ENCODE results near the gene NCKAP5. TPM values are rescaled to one million over a fixed set of nuclear protein-coding genes. Genes with fewer than 3 reads are reported as not detected.

Gene NCKAP5
- total RNA-seq, 3 donors from 2014 or later (not counting 1 experiment from before 2014, with no cell fraction given) = 0.12 to 0.20 TPM; not detected in 1

DNA sequence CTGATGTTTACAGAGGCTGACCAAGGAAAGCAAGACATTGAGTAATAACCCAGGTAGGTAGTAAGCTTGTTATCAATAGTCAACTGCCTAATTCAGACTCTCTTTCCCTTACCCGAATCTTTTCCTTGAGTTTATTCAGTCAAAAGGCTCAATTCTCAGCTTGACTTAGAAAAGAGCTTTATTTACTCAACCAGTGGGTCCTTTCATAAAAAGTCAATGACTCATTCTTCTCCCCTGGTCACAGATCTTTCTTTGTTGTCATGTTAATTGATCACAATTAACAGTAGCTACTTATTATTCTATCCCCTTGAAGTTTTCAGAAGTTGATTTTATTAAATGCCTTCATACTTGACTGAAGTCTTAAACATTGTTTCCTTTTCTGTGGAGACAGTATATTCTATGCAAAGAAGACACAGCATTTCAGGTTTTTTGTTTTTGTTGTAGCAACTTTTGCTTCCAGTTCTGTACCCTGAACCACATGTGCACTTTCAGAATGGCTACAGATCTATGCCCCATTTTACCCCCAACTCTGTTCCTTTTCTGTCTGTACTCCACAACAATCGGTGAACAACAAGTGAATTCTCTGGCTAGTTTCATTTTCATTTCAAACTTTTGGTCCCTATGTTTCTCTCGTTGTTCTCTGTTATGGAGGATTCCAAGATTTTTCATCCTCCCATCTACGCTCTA, 428.3 kb downstream of the NCKAP5 start:
- no peak for ATAC-seq
- no peaks in the 10 kb centered on the region for H3K9me3 ChIP-seq (ENCODE audit: control insufficient read depth, insufficient read depth, low read length)
- Mint-ChIP-seq H3K27ac (no peak overlapping the region), H3K27me3 (ENCODE audit: low read depth in 2 of 2) (no peaks in the 10 kb centered on the region), H3K4me1 (no peaks in the 10 kb centered on the region), H3K36me3 (no peaks in the 10 kb centered on the region), H3K4me3 (no peak overlapping the region), H3K9me3 (peaks cover 0 to 11% of the 10 kb centered on the region in 2 donors)
- no peaks in the 10 kb centered on the region for H3K36me3 ChIP-seq (ENCODE audit: control insufficient read depth, insufficient read depth, low read length)
- DNase-seq = no peak
- no peaks in the 10 kb centered on the region for H3K27me3 ChIP-seq (ENCODE audit: control insufficient read depth, insufficient read depth, low read length)
- H3K4me3 ChIP-seq (ENCODE audit: low read length) = no peak overlapping the region
- WGBS (ENCODE audit: insufficient coverage) = 82% methylated on average over 4 of the region's 4 CpGs
- TF ChIP-seq, protein P1, sequence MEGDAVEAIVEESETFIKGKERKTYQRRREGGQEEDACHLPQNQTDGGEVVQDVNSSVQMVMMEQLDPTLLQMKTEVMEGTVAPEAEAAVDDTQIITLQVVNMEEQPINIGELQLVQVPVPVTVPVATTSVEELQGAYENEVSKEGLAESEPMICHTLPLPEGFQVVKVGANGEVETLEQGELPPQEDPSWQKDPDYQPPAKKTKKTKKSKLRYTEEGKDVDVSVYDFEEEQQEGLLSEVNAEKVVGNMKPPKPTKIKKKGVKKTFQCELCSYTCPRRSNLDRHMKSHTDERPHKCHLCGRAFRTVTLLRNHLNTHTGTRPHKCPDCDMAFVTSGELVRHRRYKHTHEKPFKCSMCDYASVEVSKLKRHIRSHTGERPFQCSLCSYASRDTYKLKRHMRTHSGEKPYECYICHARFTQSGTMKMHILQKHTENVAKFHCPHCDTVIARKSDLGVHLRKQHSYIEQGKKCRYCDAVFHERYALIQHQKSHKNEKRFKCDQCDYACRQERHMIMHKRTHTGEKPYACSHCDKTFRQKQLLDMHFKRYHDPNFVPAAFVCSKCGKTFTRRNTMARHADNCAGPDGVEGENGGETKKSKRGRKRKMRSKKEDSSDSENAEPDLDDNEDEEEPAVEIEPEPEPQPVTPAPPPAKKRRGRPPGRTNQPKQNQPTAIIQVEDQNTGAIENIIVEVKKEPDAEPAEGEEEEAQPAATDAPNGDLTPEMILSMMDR (IDR thresholded peaks at IDR 0.05) = no peak
- no peaks in the 10 kb centered on the region for H3K4me1 ChIP-seq (ENCODE audit: control insufficient read depth, insufficient read depth, low read length)
- intact Hi-C loops (cut with micrococcal nuclease) = no loop called here
- no peak overlapping the region for H3K27ac ChIP-seq (ENCODE audit: low read length)

DNA sequence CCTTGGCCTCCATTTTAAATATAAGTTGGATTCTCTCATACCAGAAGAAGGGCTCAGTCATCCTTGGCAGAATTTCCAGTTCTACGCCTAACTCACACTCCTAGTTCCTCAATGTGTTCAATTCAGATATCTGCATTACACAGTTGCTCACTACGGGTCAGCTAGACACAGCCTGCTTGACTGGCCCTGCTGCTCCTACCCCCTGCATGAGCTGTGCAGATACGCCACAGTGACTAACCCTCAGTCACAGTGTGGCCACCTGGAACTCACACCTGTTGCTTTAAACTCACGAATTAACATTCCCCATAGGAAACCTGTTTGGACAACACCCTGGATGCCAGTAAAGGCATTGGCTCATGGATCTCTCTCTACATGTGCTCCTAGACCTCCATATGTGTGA, 429.6 kb downstream of the NCKAP5 start:
- no peak for DNase-seq
- TF ChIP-seq, protein P1 (IDR thresholded peaks at IDR 0.05) = no peak
- Histone ChIP-seq H3K36me3 (ENCODE audit: control insufficient read depth, insufficient read depth, low read length) (no peaks in the 10 kb centered on the region), H3K4me1 (ENCODE audit: control insufficient read depth, insufficient read depth, low read length) (no peaks in the 10 kb centered on the region), H3K27ac (ENCODE audit: low read length) (no peak overlapping the region), H3K9me3 (ENCODE audit: control insufficient read depth, insufficient read depth, low read length) (no peaks in the 10 kb centered on the region), H3K27me3 (ENCODE audit: control insufficient read depth, insufficient read depth, low read length) (no peaks in the 10 kb centered on the region), H3K4me3 (ENCODE audit: low read length) (no peak overlapping the region)
- H3K27me3 Mint-ChIP-seq (ENCODE audit: low read depth in 2 of 2) = no peaks in the 10 kb centered on the region
- intact Hi-C loops (cut with micrococcal nuclease) = no loop called here
- H3K4me3 Mint-ChIP-seq = no peak overlapping the region
- H3K4me1 Mint-ChIP-seq = no peaks in the 10 kb centered on the region
- 84% methylated on average over 4 of the region's 4 CpGs for WGBS (ENCODE audit: insufficient coverage)
- ATAC-seq = no peak
- H3K27ac Mint-ChIP-seq = no peak overlapping the region
- H3K9me3 Mint-ChIP-seq = peaks cover 6 to 12% of the 10 kb centered on the region in 2 donors
- H3K36me3 Mint-ChIP-seq = no peaks in the 10 kb centered on the region

DNA sequence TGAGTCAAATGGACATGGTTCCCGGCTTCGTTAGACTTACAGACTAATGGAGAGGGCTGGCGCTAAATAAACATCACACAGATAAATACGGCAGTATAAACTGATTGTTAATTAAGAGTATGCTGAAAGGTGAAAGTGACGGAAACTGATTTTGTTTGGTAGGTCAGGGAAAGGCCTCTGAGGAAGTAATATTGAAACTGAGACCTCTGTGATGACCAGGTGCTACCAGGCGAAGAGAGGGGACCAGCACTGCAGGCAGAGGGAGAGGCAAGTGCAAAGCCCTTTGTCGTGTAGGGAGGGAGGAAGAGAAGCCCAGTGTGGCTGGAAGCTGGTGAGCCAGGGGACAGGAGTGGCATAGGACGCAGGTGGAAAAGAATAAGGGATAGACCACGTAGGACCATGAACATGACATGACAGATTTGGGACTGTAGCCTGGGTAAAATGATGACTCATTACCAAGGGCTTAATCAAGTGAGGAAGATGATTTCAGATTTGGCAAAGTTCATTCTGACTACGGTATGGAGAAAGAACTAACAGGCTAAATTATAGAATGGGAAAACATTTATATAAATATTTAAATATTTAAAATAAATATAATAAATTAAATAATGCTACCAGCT, 433.1 kb downstream of the NCKAP5 start:
- Mint-ChIP-seq H3K27me3 (ENCODE audit: low read depth in 2 of 2) (no peaks in the 10 kb centered on the region), H3K36me3 (no peaks in the 10 kb centered on the region), H3K4me3 (no peak overlapping the region), H3K4me1 (no peaks in the 10 kb centered on the region), H3K9me3 (peaks cover 7 to 12% of the 10 kb centered on the region in 2 donors), H3K27ac (no peak overlapping the region)
- no peak overlapping the region for H3K4me3 ChIP-seq (ENCODE audit: low read length)
- no peaks in the 10 kb centered on the region for H3K27me3 ChIP-seq (ENCODE audit: control insufficient read depth, insufficient read depth, low read length)
- no peaks in the 10 kb centered on the region for H3K4me1 ChIP-seq (ENCODE audit: control insufficient read depth, insufficient read depth, low read length)
- TF ChIP-seq, protein P1 (IDR thresholded peaks at IDR 0.05) = no peak
- H3K9me3 ChIP-seq (ENCODE audit: control insufficient read depth, insufficient read depth, low read length) = no peaks in the 10 kb centered on the region
- intact Hi-C loops (cut with micrococcal nuclease) = no loop called here
- no peak for ATAC-seq
- DNase-seq = no peak
- no peak overlapping the region for H3K27ac ChIP-seq (ENCODE audit: low read length)
- no peaks in the 10 kb centered on the region for H3K36me3 ChIP-seq (ENCODE audit: control insufficient read depth, insufficient read depth, low read length)
- WGBS (ENCODE audit: insufficient coverage) = 85% methylated on average over 9 of the region's 10 CpGs
